Measurements from ENCODE around the gene AASS. TPM values are rescaled to one million over a fixed set of nuclear protein-coding genes. Genes with fewer than 3 reads are reported as not detected.

AASS gene
- total and polyA plus RNA-seq, 12 donors: 7.7 to 27.8 (median 20.2) TPM

DNA sequence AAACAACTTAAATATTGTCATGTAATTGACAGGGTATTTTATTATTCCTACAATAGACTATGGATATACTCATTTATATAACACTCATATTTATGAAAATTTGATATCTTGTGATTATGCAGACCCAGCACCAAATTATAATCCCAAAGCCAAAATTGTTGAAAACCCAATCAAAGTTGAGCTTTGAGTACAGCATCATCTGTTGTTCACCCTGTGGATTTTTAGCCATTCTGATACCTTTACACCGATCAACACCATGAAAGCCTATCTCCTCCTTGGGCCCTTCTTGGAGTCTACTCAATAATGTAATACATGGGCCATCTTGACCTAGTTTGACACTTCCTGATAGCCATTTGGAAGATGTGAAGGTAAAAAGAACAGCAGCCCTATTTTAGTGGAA is 49.5 kb downstream of the AASS start:
- no peak for DNase-seq
- Histone ChIP-seq H3K27ac (no peak overlapping the region), H3K4me1 (replicated peaks in 1 of 2) (peaks cover 0 to 7% of the 10 kb centered on the region in 2 donors), H3K36me3 (replicated peaks in 1 of 2) (no peaks in the 10 kb centered on the region), H3K27me3 (no peaks in the 10 kb centered on the region), H3K4me3 (no peak overlapping the region), H3K9me3 (replicated peaks in 1 of 3) (no peaks in the 10 kb centered on the region)
- intact Hi-C loops (cut with DNase I): loop anchor here in 1 of 2 donors (10.0 kb wide), 1 partner anchor 440 kb away; no protein-coding TSS in a partner anchor
- no peak for TF ChIP-seq POLR2A (IDR thresholded peaks at IDR 0.05)
- TF ChIP-seq, protein P1, sequence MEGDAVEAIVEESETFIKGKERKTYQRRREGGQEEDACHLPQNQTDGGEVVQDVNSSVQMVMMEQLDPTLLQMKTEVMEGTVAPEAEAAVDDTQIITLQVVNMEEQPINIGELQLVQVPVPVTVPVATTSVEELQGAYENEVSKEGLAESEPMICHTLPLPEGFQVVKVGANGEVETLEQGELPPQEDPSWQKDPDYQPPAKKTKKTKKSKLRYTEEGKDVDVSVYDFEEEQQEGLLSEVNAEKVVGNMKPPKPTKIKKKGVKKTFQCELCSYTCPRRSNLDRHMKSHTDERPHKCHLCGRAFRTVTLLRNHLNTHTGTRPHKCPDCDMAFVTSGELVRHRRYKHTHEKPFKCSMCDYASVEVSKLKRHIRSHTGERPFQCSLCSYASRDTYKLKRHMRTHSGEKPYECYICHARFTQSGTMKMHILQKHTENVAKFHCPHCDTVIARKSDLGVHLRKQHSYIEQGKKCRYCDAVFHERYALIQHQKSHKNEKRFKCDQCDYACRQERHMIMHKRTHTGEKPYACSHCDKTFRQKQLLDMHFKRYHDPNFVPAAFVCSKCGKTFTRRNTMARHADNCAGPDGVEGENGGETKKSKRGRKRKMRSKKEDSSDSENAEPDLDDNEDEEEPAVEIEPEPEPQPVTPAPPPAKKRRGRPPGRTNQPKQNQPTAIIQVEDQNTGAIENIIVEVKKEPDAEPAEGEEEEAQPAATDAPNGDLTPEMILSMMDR (IDR thresholded peaks at IDR 0.05): no peak
- 96 to 100% (median 99%) methylated on average over 1 of the region's 1 CpG for WGBS, 4 donors

DNA sequence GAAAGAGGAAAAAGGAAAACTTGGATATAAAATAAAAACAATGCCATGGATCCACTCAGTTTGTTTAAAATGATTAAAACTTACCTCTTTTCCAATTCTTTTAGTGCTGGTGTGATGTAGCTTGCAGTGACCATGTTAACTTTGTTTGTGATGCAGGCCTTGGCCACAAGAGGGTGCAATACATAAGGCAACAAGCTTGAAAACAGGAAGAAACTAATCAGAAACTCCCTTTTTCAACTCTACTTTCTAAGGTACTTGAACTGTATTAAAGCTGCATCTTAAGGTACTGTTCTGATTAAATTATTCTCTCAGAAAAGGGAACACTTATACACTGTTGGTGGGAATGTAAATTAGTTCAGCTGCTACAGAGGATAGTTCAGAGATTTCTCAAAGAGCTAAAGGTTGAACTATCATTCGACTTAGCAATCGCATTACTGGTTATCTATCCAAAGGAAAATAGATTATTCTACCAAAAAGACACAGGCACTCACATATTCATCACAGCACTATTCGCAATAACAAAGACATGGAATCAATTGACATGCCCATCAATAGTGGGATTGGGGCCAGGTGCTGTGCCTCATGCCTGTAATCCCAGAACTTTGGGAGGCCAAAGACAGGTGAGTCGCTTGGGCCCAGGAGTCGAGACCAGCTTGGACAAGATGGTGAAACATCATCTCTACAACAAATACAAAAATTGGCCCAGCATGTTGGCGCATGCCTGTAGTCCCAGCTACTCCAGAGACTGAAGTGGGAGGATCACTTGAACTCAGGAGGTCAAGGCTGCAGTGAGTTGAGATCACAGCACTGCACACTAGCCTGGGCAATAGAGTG is 50.9 kb downstream of the AASS start:
- H3K4me3 ChIP-seq: no peak overlapping the region
- no peak overlapping the region for H3K27ac ChIP-seq
- peaks cover 0 to 7% of the 10 kb centered on the region in 2 donors for H3K4me1 ChIP-seq (replicated peaks in 1 of 2)
- H3K36me3 ChIP-seq (replicated peaks in 1 of 2): no peaks in the 10 kb centered on the region
- H3K9me3 ChIP-seq (replicated peaks in 1 of 3): no peaks in the 10 kb centered on the region
- no peaks in the 10 kb centered on the region for H3K27me3 ChIP-seq
- 88 to 96% (median 91%) methylated on average over 6 of the region's 6 CpGs for WGBS, 4 donors
- intact Hi-C loops (cut with DNase I): loop anchor here in 1 of 2 donors (10.0 kb wide), 1 partner anchor 442 kb away; no protein-coding TSS in a partner anchor
- peak; percentile 67 to 93 (median 79) for DNase-seq
- TF ChIP-seq, protein P1 (IDR thresholded peaks at IDR 0.05): peak; percentile 58 to 89 (median 70)
- TF ChIP-seq POLR2A (IDR thresholded peaks at IDR 0.05): no peak

DNA sequence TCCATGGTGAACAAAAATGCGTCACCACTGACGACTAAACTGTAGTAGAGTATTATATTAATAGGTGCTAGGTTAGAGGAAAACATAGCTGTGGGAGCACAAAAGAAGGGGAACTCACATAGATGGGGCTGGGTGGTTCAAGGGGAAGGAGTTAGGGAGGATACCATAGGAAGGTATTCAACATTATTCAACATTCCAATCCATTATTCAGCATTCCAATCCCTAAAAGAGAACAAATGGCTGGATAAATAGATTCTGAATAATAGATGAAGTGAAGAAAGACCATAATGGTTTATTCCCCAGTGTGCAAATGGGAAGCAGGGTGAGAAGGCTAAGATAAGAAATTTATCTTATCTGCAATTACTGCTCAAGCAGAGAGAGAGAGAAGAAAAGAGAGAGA is 61.4 kb downstream of the AASS start:
- intact Hi-C loops (cut with DNase I): no loop called here

DNA sequence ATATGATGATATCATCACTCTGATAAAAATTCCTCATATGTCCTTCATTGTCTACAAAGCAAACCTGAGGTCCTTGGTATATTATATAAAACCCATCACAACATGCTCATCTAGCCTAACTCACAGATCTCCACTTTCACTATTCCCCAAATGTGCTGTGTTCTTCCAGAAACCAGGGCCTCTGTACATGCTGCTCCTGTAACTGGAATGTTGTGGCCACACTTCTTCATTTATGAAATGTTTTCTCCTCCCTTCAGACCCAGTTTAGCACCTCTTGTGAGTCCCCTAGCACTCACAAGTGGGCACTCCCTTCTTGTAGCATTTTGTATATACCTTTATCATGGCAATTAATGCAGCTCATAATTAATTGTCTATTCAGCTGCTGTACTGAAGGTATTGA is 61.9 kb downstream of the AASS start:
- no peak overlapping the region for H3K27ac ChIP-seq
- no peak for TF ChIP-seq POLR2A (IDR thresholded peaks at IDR 0.05)
- TF ChIP-seq, protein P1 (IDR thresholded peaks at IDR 0.05): no peak
- intact Hi-C loops (cut with DNase I): no loop called here
- H3K4me3 ChIP-seq: no peak overlapping the region
- no peaks in the 10 kb centered on the region for H3K9me3 ChIP-seq (replicated peaks in 1 of 3)
- no peak for DNase-seq
- peaks cover 0 to 11% of the 10 kb centered on the region in 2 donors for H3K36me3 ChIP-seq (replicated peaks in 1 of 2)
- H3K27me3 ChIP-seq: no peaks in the 10 kb centered on the region
- no peaks in the 10 kb centered on the region for H3K4me1 ChIP-seq (replicated peaks in 1 of 2)

More for the DNA sequence above, 61.4 kb downstream of the AASS start:
- Histone ChIP-seq H3K4me3 (no peak overlapping the region), H3K36me3 (replicated peaks in 1 of 2) (peaks cover 0 to 6% of the 10 kb centered on the region in 2 donors), H3K9me3 (replicated peaks in 1 of 3) (no peaks in the 10 kb centered on the region), H3K27ac (no peak overlapping the region), H3K27me3 (no peaks in the 10 kb centered on the region), H3K4me1 (replicated peaks in 1 of 2) (no peaks in the 10 kb centered on the region)
- 88 to 94% (median 92%) methylated on average over 2 of the region's 2 CpGs for WGBS, 4 donors
- no peak for DNase-seq
- TF ChIP-seq, protein P1 (IDR thresholded peaks at IDR 0.05): no peak
- no peak for TF ChIP-seq POLR2A (IDR thresholded peaks at IDR 0.05)

Measured in adrenal gland (tissue), 12 donors.